ENCODE results near the gene NDC1.

DNA sequence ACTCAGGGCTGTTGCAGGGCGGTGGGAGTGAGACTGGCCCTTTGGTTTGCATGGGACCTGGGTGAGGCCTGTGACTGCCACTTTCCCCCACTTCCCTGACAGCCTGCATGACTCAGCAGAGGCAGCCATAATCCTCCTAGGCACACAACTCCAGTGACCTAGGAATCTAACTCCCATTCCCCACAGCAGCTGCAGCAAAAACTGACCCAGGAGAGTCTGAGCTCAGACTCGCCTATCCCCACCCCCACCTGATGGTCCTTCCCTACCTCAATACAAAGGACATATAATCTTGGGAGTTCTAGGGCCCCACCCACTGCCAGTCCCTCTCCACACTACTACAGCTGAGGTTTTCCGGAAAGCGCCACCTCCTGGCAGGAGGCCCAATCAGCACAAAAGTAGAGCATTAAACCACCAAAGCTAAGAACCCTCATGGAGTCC lies 26.7 kb downstream of the NDC1 start:
- TF ChIP-seq, protein P1, sequence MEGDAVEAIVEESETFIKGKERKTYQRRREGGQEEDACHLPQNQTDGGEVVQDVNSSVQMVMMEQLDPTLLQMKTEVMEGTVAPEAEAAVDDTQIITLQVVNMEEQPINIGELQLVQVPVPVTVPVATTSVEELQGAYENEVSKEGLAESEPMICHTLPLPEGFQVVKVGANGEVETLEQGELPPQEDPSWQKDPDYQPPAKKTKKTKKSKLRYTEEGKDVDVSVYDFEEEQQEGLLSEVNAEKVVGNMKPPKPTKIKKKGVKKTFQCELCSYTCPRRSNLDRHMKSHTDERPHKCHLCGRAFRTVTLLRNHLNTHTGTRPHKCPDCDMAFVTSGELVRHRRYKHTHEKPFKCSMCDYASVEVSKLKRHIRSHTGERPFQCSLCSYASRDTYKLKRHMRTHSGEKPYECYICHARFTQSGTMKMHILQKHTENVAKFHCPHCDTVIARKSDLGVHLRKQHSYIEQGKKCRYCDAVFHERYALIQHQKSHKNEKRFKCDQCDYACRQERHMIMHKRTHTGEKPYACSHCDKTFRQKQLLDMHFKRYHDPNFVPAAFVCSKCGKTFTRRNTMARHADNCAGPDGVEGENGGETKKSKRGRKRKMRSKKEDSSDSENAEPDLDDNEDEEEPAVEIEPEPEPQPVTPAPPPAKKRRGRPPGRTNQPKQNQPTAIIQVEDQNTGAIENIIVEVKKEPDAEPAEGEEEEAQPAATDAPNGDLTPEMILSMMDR (IDR thresholded peaks at IDR 0.05) = peak; percentile 39
- TF ChIP-seq RCOR1 (IDR thresholded peaks at IDR 0.05; ENCODE audit: low read length) (no peak), NFIC (IDR thresholded peaks at IDR 0.05; ENCODE audit: borderline replicate concordance) (no peak), FOSL2 (IDR thresholded peaks at IDR 0.05; ENCODE audit: borderline replicate concordance, low read depth) (no peak)

All from SK-N-SH (cell line).